NT2/D1 (cell line): ENCODE measurements around the gene LHCGR.

Experiments
- DNase-seq: peaks from one replicate; pipeline ENCODE4 v3.0.0-alpha.2; 2011; ENCODE audit warnings: low read depth, low spot score
- H3K27me3 ChIP-seq: 2 replicates; pipeline ENCODE4 v1.6.0; 2011; ENCODE audit warnings: mild to moderate bottlenecking; ENCODE audit not compliant: insufficient read length, insufficient read depth
- H3K36me3 ChIP-seq: 2 replicates; pipeline ENCODE4 v1.6.1; 2011; ENCODE audit warnings: mild to moderate bottlenecking, low read length, mixed read lengths; ENCODE audit not compliant: insufficient read depth, insufficient read length
- H3K4me1 ChIP-seq: 2 replicates; pipeline ENCODE4 v1.5.1; 2011; ENCODE audit not compliant: insufficient read depth, insufficient read length
- H3K4me3 ChIP-seq: 2 replicates; pipeline ENCODE4 v1.5.1; 2011; ENCODE audit warnings: low read depth; ENCODE audit not compliant: insufficient read length
- H3K9ac ChIP-seq: 2 replicates; pipeline ENCODE4 v1.6.0; 2011; ENCODE audit warnings: low read depth; ENCODE audit not compliant: insufficient read length
- H3K9me3 ChIP-seq: 2 replicates; pipeline ENCODE4 v1.5.1; 2011; ENCODE audit warnings: mild to moderate bottlenecking, low read length; ENCODE audit not compliant: insufficient read depth
- SUZ12 ChIP-seq: IDR thresholded peaks from 2 replicates; pipeline ENCODE4 v1.6.1; 2011; ENCODE audit not compliant: insufficient read length, insufficient read depth; ENCODE audit errors: extremely low read depth
- YY1 ChIP-seq: IDR thresholded peaks from 2 replicates; pipeline ENCODE4 v1.6.1; 2011; ENCODE audit not compliant: insufficient read length, insufficient read depth
- ZNF274 ChIP-seq: IDR thresholded peaks from 2 replicates; pipeline ENCODE4 v1.6.1; 2011; ENCODE audit warnings: mild to moderate bottlenecking, low read depth, low read length

Gene LHCGR

GRCh38 chr2:48727560-48727959, 28.0 kb downstream of the LHCGR start:
- H3K4me1 ChIP-seq = no peaks in the 10 kb centered on the region
- DNase-seq = no peak
- no peak overlapping the region for H3K4me3 ChIP-seq
- H3K27me3 ChIP-seq = no peaks in the 10 kb centered on the region
- TF ChIP-seq ZNF274 (no peak), SUZ12 (no peak), YY1 (no peak)
- no peak overlapping the region for H3K9ac ChIP-seq
- H3K9me3 ChIP-seq = no peaks in the 10 kb centered on the region
- no peaks in the 10 kb centered on the region for H3K36me3 ChIP-seq

GRCh38 chr2:48725696-48726494, 29.6 kb downstream of the LHCGR start:
- H3K36me3 ChIP-seq = no peaks in the 10 kb centered on the region
- H3K9ac ChIP-seq = no peak overlapping the region
- H3K9me3 ChIP-seq = no peaks in the 10 kb centered on the region
- no peak for DNase-seq
- H3K27me3 ChIP-seq = no peaks in the 10 kb centered on the region
- H3K4me3 ChIP-seq = no peak overlapping the region
- no peaks in the 10 kb centered on the region for H3K4me1 ChIP-seq
- no peak for TF ChIP-seq YY1
- no peak for TF ChIP-seq SUZ12
- TF ChIP-seq ZNF274 = no peak

- no peak for TF ChIP-seq ZNF274
- TF ChIP-seq YY1 = no peak
- H3K27me3 ChIP-seq = no peaks in the 10 kb centered on the region
- no peak overlapping the region for H3K4me3 ChIP-seq
Observed at GRCh38 chr2:48724278-48724677, 31.2 kb downstream of the LHCGR start.

GRCh38 chr2:48723129-48723528, 32.4 kb downstream of the LHCGR start:
- Histone ChIP-seq H3K27me3 (no peaks in the 10 kb centered on the region), H3K9ac (no peak overlapping the region), H3K4me3 (no peak overlapping the region), H3K9me3 (no peaks in the 10 kb centered on the region), H3K36me3 (no peaks in the 10 kb centered on the region), H3K4me1 (no peaks in the 10 kb centered on the region)
- TF ChIP-seq ZNF274 (no peak), SUZ12 (no peak), YY1 (no peak)
- no peak for DNase-seq

More at GRCh38 chr2:48724278-48724677, 31.2 kb downstream of the LHCGR start:
- no peak for DNase-seq
- no peaks in the 10 kb centered on the region for H3K9me3 ChIP-seq
- no peaks in the 10 kb centered on the region for H3K4me1 ChIP-seq
- no peaks in the 10 kb centered on the region for H3K36me3 ChIP-seq
- H3K9ac ChIP-seq = no peak overlapping the region

- Histone ChIP-seq H3K4me3 (no peak overlapping the region), H3K4me1 (no peaks in the 10 kb centered on the region), H3K27me3 (no peaks in the 10 kb centered on the region), H3K9me3 (no peaks in the 10 kb centered on the region), H3K36me3 (no peaks in the 10 kb centered on the region), H3K9ac (no peak overlapping the region)
- TF ChIP-seq ZNF274 = no peak
- no peak for DNase-seq
Observed at GRCh38 chr2:48722391-48722790, 33.1 kb downstream of the LHCGR start.

GRCh38 chr2:48721158-48721557, 34.4 kb downstream of the LHCGR start:
- no peak for TF ChIP-seq SUZ12
- no peak for TF ChIP-seq ZNF274
- no peak for TF ChIP-seq YY1

GRCh38 chr2:48719480-48720177, 35.9 kb downstream of the LHCGR start:
- no peak for DNase-seq
- TF ChIP-seq SUZ12 = no peak
- TF ChIP-seq YY1 = no peak
- no peak for TF ChIP-seq ZNF274
- Histone ChIP-seq H3K4me1 (no peaks in the 10 kb centered on the region), H3K9me3 (no peaks in the 10 kb centered on the region), H3K4me3 (no peak overlapping the region), H3K36me3 (no peaks in the 10 kb centered on the region), H3K27me3 (no peaks in the 10 kb centered on the region), H3K9ac (no peak overlapping the region)

More at GRCh38 chr2:48721158-48721557, 34.4 kb downstream of the LHCGR start:
- no peaks in the 10 kb centered on the region for H3K4me1 ChIP-seq
- H3K9me3 ChIP-seq = no peaks in the 10 kb centered on the region
- no peaks in the 10 kb centered on the region for H3K27me3 ChIP-seq
- DNase-seq = no peak
- no peak overlapping the region for H3K4me3 ChIP-seq
- H3K36me3 ChIP-seq = no peaks in the 10 kb centered on the region
- no peak overlapping the region for H3K9ac ChIP-seq
